GM19351 (cell line): ENCODE results near the gene ELF2.
"Not testable (repeated sequence)": the region's sequence is repeated elsewhere in the genome, so short reads cannot be mapped to it uniquely, and the experiment has no call there.

Experiments used
- ATAC-seq: cut with Tn5 transposase; IDR thresholded peaks from one replicate; pipeline ENCODE4 v1.9.1; 2021; ENCODE audit warnings: mild to moderate bottlenecking, moderate library complexity; ENCODE audit not compliant: unreplicated experiment

ELF2 gene

DNA sequence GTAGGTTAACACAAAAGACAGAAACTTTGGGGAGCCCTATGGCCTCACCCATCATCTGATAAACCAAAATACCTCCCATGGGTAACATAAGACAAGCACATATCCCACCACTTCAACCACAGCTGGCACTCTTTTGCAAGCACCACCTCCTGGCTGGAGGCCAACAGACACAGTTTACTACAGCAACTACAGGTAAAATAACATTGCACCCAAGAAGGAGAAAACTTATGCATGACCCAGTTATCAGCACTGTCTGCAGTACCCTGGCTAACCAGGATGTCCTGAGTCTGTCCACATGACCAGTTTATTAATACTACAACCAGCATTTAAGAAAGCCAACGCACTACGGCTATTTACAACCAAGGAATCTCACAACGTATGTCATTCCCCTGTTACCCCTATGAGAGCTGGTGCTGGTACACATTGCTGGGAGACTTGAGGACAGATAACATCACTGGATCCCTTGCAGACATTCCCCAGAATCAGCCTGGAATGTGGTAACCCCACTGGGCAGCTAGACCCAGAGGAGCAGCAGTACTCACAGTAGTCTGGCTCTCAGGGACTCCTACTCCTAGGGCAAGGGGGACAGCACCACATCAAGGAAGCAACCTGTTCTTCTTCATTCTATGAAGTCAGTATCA lies 32.0 kb downstream of the ELF2 start:
- no peak for ATAC-seq

GRCh38 chr4:139144161-139144859 lies 32.7 kb downstream of the ELF2 start:
- ATAC-seq: no peak

DNA sequence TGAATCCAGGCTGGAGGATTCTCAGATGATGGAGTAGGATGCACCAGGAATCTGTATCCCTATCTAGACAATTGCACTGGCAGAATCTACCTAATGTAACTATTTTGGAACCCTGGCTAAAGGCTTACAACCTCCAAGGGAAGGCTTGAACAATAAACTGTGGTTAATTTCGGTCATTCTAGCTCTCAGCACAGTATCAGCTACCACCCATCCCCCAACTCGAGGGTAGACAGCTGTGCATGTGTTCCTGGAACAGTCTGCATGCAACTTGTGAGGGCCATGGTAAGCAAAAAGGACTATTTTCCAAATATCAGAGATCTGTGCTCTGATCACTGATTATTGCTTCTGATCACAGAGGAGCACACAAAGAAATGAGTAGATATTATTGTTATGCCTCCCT lies 34.0 kb downstream of the ELF2 start:
- ATAC-seq: no peak

DNA sequence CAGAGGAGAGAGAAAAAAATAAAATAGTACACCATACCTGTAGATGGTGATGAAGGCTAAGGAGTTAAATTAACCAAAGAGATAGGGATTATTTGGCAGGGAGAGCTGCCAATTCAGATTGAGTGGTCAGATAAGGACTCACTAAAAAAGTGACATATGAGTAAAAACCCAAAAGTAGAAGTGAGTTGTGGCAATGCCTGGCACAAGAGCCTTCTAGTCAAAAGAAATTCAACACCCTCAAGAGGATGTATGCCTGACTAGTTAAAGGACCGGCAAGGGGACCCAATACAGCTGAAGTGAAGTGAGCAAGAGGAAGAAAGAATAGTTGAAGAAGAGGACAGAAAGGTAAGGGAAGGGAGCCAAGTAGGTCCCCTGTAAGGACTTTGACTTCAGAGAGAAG lies 34.9 kb downstream of the ELF2 start:
- ATAC-seq: peak; percentile 70

DNA sequence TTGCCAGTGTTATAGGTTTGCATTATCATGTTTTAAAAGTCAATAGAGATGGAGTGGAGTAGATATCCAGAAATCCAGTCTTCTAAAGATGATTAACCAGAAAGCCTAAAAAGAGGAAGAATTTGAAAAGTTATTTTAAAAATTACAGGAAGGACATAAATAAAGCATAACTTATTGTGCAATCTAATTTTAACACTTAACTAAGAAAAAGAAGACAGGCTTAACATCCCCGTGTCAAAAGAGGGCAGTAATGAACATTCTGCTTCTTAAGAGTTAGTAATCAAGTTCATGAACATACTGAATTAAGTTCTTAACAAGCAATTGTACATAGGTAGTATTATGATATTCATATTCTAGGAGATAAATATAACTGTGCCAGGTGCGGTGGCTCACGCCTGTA lies 39.3 kb downstream of the ELF2 start:
- no peak for ATAC-seq

DNA sequence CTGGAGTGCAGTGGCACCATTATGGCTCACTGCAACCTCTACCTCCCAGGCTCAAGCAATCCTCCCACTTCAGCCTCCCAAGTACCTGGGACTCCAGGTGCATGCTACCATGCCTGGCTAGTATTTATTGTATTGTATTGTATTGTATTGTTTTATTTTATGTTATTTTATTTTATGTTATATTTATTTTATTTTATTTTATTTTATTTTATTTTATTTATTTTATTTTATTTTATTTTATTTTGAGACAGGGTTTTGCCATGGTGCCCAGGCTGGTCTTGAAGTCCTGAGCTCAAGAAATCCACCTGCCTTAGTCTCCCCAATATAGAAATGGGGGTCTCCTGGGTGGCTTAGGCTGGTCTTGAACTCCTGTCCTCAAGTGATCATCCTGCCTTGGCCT lies 42.6 kb downstream of the ELF2 start:
- no peak for ATAC-seq

GRCh38 chr4:139131209-139131870 lies 45.7 kb downstream of the ELF2 start:
- no peak for ATAC-seq

- no peak for ATAC-seq
These were observed 47.8 kb downstream of the ELF2 start for GRCh38 chr4:139129206-139129605.

DNA sequence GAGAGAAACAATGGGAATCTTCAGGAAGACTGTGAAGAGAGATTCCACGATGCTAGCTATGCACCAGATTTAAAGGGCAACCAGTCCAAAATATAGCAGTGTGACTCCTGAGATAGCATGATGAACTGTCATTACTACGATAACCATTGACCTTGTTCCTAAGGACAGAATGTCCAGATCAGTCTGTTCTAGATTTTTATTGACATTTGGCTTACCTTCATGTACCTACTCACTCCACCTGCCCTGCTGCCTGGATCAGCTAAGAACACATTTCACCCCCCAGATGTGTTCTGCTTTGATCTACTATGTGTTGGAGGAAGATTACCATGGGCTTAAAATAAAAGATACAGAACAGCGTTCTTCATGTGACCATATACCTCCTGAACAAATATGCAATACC lies 50.1 kb downstream of the ELF2 start:
- ATAC-seq: no peak

- ATAC-seq: no peak
These were observed 53.1 kb downstream of the ELF2 start for GRCh38 chr4:139123910-139124309.

- ATAC-seq: no peak
These were observed 58.7 kb downstream of the ELF2 start for GRCh38 chr4:139118365-139118764.

- ATAC-seq: no peak
These were observed 61.8 kb downstream of the ELF2 start for GRCh38 chr4:139115226-139115625.

DNA sequence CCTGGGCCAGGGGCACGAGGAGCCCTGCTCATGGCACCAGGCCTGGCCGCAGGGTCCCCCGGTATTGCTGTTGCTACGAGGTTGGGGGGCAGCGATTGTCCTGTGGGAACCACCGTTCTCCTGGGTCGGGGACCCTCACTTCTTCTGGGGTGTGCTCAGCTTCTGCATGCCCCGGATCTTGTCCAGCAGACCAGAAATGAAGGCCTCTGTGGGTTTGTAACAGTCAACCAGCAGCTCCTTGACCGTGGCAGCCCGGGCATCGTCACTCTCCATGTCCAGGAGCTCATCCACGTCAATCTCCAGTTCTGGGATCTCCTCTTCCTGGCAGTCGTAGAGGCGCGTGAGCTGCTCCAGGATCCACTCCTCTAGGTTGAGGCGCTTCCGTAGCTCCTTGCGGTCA lies 62.2 kb downstream of the ELF2 start:
- not testable (repeated sequence) for ATAC-seq

DNA sequence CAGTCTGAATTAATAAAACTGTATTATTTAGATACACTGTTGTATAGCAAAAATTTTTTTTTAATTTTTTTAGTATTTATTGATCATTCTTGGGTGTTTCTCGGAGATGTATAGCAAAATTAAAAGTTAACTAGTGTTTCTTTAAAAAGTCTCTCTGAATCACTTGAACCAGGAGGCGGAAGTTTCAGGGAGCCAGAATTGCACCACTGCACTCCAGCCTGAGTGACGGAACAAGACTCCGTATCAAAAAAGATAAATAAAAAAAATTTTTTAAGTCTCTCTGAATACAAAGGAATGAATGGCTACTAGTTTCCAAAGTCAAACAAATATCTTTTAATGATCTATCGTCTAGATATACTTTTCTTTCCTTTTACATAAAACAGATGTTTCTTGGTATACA lies 64.4 kb downstream of the ELF2 start:
- ATAC-seq: no peak

DNA sequence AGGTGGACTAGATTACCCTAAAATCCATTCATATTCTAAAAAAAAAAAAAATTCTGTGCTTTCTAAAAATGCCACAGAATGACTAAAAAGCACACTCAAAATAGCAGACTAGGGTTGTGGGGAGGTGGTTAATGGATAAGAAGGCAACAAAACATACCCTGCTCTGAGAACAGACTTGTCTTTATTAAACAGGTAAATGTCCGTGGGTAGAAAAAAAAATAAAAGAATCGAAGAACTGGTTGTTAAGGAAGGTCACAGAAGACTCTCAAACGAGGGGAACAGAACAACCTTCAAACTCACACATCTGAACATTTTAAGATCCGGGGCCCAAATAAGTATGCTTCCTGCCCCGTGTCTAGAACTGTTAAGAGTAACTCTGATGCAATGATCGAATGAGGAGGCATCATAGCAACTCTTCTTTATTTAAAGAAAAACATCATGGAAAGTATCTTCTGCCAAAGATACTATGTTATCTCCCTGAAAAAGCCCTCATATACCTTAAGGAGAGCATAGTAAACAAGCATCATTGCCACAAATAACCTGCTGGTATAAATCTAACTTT lies 68.4 kb downstream of the ELF2 start:
- no peak for ATAC-seq

GRCh38 chr4:139099366-139099982 lies 77.5 kb downstream of the ELF2 start:
- ATAC-seq: peak; percentile 95

DNA sequence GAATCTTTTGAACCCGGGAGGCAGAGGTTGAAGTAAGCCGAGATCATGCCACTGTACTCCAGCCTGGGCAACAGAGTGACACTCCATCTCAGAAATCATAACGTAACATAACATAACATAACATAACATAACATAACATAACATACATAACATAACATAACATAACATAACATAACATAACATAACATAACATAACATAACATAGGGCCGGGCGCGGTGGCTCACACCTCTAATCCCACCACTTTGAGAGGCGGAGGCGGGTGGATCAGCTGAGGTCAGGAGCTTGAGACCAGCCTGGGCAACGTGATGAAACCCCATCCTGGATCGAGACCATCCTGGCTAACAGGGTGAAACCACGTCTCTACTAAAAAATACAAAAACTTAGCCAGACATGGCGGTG lies 84.7 kb downstream of the ELF2 start:
- no peak for ATAC-seq

DNA sequence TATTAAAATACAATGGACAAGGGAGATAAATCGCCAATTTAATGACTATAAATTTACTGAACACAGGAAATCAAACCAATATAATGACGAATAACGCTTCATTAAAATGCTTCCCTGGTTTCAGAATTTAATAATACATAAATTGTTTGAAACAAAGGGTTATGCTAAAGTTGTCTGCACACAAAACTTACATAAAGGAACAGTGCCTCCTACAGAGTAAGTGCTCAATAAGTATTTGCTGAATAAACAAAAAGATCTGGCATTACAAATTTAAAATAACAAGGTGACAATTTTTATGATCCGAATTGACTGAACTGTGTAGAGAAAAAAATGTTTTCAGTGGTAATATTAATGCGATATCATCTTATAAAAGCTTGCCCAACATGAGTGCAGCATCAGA lies 91.9 kb downstream of the ELF2 start:
- no peak for ATAC-seq

- no peak for ATAC-seq
These were observed 92.3 kb downstream of the ELF2 start for GRCh38 chr4:139084804-139085093.

DNA sequence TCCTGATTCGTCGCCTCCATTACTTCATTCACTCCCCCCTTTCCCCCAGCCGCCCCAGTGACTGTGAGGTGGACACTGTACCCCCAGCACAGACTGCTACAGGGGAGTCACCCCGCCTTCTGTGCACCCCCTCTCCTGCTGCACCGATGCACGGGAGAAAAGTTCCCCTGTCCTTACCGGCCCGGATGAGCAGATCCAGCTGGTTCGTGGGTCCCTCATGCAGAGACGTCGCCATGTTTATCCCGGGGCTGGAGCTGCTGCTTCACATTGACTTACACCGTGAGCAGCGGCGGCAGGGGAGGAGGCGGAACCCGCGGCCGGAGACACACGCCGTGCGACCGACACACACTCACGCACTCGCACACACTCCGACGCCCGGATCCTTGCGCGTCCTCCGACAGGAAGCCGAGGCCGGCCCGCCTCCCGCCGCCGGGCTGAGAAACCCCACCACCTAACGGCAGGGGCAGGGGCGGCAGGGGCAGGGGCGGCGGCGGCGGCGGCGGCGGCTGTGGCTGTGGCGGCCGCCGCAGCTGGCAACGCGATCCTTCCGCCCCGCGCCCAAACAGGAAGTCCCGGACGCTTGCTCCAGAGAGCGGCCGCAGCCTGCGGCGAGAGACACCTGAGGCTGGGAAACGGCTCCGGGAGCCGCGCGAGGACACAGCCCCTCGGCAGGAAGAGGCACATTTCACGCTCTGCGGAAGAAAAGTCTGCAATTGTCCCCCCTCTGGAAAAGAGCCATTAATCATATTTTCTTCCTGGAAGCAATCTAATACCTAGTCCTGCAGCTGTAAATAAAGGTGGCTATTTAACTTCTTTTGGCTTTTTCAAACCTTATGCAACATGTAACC lies 92.8 kb downstream of the ELF2 start:
- ATAC-seq: peak; percentile 54

- ATAC-seq: peak; percentile 27
These were observed 93.4 kb downstream of the ELF2 start for GRCh38 chr4:139083607-139083955.
